ENCODE measurements around the gene CACNA1C.
A peak's percentile ranks its signal among the peaks of the same experiment; 100 is the strongest.

The CACNA1C gene

DNA sequence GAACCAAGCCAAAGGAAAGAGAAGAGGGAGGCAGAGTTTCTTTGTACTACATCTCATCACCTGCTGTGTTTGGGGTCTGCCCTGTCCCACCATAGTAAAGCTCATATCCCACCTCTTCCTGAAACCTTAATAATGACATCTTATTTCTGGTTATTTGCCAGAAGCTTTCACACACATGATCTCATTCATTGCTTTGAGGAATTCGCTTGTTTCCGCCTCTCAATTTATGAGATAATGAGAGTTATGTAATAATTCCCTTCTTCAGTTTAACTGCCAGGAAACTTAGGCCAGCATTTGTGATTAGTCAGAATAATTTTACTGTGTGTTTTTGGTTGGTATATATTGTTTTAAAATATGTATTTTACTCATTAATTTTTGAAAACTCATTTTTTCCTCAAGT is 205.2 kb downstream of the CACNA1C start:
- no peak for DNase-seq (ENCODE audit: low read depth)

DNA sequence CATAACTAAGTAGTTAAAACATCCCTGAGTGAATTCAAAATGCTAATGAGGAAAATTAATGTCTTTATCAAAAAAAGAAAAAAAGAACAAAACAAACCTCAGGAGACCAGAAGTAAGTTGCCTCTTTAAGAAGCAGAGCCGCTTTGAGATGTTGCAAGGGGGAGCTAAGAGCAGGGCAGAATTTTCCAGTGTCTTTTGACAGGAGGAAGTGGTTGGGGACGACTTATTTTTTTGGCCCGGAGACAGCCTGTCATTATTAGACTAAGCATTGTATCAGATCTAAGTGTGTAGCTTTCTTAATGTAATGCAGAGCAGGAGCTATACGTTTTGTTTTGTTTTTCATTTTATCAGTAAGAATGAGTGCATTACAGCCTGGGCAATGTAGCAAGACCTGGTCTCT is 206.6 kb downstream of the CACNA1C start:
- DNase-seq (ENCODE audit: low read depth), result no peak

DNA sequence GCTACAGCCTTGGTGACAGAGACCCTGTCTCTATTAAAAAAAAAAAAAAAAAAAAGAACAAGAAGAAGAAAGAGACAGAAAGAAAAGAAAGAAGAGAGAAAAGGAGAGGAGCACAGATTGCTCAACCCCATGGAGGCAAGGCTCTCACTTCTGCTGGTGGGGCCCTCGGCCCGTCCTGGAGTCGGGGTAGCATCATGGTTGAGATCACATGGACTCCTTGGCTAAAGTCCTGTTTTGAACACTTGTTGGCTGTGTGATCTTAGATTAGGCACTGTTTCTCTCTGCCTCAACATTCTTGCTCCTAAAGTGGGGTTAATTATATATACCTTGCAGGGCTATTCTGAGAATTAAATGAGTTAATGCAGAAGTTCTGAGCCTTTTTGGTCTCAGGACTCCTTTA is 207.7 kb downstream of the CACNA1C start:
- DNase-seq (ENCODE audit: low read depth), result no peak

DNA sequence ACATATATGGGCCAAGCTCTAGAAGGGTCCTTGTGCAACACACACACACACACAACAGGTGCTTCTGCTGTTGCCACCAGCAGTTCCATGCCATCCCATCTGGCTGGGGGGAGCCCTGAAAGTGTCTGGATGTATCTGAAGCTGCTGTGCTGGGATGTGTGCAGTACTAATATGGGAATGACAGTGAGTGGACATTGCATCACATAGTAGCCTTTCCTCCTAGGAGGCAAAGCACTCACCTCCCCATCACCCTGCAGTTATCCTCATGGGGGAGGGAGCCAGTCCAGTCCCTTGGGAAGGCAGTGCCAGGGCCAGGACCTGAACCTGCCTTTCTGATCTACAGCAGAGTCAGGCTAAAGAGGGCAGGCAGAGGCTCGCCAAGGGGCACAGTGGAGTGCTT is 208.9 kb downstream of the CACNA1C start:
- DNase-seq (ENCODE audit: low read depth), result no peak

DNA sequence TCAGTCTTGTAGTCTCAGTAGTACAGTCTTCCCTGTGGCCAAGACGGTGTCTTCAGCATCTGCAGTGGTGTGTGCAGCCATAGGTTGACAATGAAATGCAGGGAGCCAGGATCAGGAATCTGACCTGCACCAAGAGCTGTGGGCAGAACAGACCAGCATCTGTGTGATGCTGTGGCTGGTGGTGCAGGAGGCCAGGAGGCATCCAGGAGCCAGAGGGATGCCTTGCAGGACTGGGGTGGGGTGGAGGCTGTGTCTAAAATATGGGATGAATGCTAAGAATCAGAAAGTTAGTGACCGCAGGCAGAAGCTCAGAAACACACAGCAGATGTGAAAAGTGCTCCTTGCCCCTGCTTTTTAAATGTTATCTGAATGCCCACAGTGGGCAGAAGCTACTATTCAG is 209.7 kb downstream of the CACNA1C start:
- DNase-seq (ENCODE audit: low read depth), result no peak

DNA sequence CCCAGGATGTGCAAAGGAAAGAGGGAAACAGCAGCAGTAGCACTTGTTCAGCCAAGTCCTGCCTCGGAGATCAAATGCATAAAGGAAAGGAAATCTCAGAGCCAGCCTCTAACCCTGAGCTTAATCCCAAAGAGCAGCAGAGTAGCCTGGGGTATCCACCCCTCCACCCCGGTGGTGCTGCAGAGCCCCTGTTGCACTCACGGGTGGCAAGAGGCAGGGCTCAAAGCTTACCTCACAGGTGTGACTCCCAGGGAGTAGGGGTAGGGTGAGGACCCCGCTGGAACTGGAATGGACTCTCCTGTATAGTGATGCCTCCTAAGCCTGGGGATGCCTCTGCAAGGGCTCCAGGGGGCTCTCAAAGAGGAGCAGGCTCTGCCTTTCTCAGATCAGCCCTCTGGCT is 211.1 kb downstream of the CACNA1C start:
- no peak for DNase-seq (ENCODE audit: low read depth)

DNA sequence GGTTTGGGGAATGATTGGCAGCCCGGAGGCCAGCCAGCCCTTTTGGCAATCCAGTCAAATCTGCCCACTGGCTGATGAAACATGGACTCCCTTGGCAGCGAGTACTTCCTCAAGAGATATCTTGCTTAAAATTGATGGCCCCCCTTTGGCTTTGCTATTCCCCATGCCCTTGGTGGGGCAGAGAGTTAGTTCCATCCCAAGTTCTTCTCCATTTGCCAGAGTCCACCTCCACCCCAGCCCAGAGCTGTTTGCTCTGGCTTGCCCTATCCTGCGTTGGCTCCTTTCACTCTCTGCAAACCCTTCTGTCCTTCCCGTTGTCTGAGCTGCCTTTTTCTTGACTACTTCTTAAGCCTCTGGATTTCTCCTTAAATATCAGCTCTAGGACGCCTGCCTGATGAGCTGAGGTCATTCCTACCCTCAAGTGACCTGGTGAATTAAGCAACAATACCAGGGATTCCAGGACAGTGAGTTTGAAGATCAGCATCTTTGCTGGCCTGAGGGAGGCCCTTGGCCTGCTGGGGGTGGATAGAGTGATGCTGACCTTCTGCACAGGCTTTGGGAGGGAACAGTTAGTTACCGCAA is 212.0 kb downstream of the CACNA1C start:
- DNase-seq (ENCODE audit: low read depth), result peak; percentile 99

DNA sequence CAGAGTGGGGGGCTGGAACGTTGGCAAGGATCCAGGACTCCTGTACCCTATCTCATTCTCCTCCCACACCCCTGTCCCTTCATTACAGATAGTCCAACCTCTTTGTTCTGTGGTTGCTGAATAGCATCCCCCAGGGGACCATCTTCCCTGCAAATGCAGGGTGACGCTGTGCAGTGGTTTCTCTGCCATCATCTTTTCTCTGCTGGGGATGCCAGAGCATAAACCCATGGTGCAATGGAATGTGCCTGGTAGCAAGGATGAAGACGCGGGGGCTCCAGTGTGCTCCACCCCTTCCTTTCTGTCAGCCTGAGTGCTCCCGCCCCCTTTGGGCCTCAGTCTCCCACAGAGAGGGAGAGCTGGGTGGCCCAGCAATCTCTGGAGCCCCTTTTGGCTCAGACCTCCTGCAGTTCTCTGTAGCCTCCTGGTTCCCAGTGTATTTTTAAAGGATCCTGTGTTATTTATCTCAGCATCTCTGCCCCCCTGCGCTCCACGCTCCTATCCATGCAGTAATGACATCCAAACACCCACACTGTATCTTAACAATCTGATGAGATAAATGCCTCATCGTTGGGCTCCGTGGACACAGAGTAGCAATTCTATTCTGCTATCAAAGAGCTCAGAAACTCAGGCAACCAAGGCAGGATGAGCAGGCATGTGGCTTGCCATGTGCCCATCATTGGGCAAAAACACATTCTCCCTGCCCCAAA is 212.8 kb downstream of the CACNA1C start:
- DNase-seq (ENCODE audit: low read depth), result no peak

DNA sequence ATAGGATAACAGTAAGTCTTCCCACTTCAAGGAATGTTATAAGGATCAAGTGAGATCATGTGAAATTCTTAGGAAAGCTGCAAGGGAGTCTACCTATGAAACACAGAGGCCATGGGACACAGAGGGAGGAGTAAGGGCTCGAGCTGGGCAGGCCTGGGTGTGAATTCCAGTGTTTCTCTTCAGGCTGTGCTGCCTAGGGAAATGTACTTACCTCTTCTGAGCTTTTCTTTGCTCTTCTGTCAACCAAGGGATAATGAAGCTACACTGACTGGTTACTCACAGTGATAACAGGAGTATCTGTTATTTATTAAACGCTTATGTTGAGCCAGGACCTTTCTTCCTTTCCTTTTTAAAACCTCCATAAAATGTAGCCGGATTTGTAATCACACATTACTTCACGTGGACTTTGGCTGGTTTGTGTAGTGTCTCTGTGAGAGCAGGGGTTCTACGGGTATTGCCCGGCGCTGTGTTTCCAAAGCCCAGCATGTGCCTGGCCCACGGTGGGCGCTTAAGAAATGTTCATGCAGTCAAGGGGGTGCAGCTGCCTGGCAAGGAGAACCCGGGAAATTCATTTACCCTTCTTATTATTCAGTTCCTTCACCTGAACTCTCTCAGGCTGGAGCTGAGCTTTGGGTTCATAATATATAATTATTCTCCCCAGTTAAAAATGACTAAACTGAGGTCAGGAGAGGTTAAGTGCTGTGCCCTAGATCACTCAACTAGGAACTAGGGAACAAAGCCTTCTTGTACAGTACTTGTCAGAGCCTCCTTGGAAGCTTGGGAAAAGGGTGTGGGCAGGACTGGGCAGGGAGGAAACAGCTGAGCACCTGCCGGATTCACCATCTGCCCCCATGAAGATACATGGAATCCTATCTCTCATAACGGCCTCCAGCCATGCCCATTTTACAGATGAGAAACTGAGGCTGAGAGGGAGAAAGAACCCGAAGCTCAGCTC is 214.2 kb downstream of the CACNA1C start:
- DNase-seq (ENCODE audit: low read depth), result no peak

DNA sequence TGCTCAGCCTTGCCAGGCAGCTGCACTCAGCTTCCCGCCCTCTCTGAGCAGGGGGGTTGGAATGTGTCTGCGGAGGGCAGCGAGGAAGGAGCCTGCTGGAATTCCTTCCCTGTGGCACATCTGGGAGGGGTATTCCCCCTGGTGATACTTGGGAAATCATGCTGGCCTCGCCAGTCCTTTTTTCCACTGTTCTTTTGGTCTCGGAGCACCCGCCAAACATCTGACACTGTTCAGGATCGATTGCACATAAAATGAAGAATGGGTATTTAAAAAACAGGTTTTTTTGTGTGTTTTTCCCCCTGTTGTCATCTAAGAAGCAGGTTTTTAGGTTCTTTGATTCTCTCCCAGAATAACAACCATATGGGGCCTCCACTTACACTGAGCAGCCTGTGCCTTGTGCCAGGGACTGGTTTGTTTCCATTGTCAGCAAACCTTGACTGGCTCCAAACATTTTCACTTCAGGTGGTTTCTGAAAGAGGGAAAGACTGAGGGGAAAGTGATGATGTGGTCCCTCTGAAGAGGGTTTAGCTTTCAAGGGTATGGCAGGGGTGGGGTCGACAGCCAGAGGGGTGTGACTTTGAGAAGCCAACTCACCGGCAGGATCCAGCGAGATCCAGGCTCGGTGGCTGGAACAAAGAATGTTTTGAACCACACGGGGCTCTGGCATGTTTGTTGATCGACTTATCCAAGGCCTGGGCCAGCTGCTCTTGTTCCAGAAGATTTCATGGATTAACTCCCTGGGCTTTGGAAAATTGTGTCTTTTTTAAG is 215.1 kb downstream of the CACNA1C start:
- DNase-seq (ENCODE audit: low read depth), result peak; percentile 90

DNA sequence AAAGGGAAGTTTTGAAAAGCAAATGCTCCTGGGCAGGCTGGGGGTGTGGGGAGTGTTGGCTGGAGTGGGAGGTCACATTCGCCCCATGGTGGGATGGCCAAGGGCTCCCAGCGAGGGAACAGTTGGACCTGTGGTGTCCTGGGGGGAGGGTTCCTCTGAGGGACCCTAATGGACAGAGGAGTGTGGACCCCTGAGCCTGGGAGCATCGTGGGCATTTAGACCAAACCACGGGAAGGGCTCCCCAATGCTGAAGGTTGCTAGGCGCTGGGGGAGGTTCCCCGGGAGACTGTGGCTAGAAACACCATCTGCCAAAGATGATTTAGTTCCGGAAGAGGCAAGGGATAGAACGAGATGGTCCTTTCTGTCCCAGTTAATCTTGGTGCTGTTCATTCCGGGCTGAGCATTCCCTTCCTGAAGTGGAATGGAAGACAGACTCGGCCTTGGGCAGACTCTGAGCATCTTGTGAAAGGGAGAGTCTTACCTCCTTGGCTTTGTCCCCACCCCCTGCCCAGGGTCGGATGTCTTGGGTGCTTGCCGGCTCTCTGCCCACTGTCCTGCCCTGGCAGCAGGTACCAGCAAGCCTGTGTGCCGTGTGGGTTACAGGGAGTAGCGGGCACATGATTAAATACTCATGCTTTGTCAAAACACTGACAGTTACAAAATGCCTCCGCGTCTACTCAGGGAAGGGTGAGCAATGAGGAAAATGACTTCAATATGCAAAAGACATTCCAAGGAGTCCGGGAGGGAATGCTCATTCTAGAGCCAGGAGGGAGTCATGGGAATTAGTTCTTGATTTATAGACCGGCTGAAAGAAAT is 215.9 kb downstream of the CACNA1C start:
- peak; percentile 93 for DNase-seq (ENCODE audit: low read depth)

DNA sequence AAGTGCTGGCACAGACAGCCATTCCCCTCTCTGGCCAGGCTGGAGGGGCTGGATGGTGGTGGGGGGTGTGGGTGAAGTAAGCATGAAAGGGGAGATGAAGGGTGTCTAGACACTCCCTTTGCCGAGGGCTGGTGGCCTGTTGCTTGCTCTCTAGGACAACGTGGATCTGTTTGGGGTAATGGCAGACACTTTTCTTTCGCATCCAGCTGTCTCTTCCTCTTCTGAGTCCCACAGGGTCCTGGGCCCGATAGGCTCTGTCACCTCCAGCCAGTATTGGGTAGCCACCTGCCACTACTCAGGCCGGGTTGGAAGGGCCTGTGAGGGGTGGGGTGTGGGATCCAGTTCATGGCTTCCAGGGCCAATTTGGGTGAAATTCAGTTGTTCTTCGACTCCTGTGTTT is 218.1 kb downstream of the CACNA1C start:
- no peak for DNase-seq (ENCODE audit: low read depth)

DNA sequence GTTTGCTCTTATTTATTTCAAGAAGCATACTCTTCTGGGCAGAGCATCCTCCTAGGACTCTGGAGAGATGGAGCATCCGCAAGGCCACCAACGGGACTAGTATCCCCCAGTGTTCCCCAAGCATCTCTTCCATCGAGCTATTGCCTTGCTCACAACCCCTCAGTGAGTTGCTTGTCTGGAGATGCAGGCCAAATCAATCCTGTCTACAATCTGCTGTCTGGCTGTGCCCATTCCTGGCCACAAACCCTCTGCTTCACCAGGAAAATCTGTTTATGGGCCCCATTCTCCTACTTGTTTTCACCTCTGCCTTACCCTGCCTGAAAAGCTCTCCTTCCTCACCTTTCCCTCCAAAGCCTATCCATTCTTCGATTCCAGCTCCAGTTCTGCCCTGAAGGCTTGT is 219.2 kb downstream of the CACNA1C start:
- no peak for DNase-seq (ENCODE audit: low read depth)

DNA sequence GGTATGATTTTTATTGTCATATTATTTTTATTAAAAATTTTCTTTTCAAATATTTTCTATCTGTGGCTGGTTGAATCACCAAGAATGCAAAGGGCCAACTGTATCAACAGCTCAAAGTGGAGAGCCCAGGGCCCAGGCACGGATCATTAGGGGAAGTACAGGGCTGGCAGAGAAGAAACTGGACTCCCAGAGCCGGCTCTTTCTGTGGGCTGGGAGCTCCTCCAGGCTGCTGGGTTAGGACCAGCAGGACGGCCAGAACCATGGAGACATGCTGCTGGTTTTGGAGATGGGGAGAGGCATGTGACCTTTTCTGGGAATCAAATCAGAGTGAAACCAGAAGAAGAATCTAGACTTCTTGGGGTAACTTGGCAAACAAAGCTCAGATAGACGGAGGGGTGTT is 220.5 kb downstream of the CACNA1C start:
- no peak for DNase-seq (ENCODE audit: low read depth)

DNA sequence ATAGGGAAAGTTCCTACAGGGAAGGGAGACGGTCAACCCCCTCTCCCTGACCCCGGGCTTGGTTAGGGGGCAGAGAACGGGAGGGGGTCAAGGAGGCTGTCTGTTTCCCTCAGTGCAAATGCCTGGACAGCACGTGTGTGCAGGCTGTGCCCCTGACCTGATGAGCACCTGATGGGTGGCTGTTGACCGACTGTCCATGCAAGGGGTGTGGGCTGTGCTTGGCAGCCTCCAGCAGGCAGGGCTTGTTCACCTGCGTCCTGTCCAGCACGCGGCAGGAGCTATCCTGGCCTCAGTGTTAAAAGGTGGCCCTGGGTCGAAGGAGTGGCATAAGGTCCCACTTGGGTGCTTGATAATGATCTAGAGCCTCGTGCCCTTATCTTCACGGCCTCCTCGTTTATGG is 221.0 kb downstream of the CACNA1C start:
- DNase-seq (ENCODE audit: low read depth), result no peak

DNA sequence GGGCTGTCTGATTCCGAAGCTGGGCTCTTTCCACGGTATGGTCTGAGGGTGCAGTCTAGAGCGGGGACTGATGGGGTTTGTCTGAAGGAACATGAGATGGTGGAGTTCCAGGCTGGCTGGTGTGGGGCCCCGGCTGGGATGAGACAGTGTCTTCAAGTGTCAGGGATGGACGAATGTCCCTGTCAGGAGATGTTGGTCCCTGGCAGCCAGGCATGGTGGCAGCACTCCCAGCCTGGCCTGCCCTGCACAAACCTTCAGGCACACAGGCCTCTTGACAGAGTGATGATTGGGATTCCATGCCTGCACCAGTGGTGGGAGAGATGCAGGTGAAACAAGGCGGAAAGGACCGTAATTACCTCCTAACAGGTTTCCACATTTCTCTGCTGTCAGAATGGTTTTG is 221.9 kb downstream of the CACNA1C start:
- DNase-seq (ENCODE audit: low read depth), result no peak

DNA sequence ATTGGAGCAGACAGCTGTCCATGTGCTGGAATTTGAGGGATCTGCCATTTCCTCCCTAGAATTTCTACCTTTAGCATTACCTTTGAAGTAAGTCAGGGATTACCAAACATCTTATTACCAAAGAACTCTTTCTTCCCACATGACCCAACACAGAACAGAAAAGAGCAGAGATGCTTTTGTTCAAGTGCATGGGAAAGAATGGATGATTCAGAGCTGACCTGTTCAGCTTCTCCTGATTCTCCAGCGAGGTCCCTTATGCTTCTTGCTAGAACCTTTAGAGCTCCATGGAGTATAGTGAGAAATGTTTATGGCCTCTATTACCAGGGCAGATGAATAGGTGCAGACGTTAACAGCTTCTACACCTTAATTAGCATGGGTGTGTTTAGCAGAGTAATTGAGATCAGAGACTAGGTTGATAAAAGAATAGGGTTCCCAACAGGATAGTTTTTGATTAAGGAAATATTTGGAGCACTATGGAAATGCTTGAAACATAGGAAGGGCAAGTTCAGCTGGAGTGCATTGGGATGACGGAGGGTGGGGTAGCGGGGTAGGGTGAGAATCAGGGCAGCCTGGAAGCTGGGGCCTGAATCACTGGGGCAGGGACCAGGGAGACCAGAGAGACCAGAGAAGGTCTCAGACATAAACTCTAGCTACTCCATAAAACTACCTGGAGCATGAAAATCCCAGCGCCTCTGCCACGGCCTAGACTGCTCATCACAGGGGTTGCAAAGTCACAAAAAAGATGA is 223.7 kb downstream of the CACNA1C start:
- no peak for DNase-seq (ENCODE audit: low read depth)

DNA sequence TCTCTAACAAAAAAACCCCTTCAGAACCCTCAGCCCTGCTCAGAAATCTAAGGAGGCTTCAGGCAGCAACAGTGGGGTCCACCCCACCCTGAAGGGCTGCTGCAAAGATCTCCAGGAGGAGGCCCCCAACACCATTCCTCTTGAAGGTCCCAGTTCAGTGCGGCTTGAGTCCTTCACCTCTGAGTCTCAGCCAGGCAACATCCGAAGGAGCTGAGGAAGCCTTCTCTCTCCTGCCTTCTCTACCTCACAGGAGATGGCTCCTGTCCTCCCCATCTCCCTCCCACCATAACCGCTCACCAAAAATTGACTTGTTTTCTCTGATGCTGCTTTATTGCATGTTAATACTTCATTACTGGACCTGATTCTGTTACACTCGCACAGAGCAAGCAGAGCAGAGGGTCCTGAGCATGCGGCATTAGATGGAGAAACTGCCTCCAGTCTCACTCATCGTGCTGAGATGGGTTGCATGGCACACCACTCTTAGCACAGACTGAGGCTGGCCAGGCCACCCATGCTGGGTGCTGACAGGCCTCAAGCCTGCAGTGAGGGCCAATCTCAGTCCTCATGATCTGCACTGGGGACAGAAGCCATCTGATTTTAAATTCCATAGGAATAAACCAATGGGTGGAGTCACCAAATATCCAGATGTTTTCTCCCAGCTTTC is 224.8 kb downstream of the CACNA1C start:
- DNase-seq (ENCODE audit: low read depth), result no peak

DNA sequence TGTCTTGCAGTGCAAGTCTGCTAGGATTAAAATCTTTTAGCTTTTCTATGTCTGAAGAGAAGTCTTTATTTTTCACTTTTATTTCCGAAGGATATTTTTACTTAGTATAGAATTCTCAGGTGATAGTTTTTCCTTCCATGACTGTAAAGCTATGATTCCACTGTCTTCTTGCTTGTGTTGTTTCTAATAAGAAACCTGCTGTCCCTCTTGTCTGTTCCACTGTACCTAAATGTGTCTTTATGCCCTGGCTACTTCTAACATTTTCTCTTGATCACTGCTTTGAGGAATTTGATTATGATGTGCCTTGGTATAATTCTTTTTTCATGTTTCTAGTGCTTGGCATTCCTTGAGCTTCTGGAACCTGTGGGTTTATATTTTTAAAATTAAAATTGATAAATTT is 228.7 kb downstream of the CACNA1C start:
- no peak for DNase-seq (ENCODE audit: low read depth)

DNA sequence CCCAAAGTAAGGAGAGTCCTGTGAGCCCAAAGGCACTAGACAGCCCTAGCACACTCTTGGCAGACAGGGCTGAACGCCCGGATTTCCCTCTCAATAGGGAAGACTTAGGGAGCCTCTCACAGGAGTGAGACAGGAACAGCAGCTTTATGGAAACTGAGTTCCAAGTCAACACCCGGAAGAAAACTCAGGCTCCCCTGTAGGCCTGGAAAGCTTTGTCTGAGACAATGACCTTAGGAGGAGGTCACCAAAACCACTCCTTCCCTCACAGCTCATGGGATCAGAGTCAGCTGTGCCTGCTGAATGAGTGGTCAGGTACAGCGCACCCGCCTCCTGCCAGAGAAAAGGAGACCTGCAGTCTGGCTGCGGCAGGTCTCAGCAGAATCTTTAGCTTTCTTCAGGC is 229.5 kb downstream of the CACNA1C start:
- DNase-seq (ENCODE audit: low read depth), result no peak

Measured in HS-27A (cell line).